Right renal pelvis (tissue), 4 donors: Measurements from ENCODE around the gene DENND2D. TPM values are rescaled to one million over a fixed set of nuclear protein-coding genes. Genes with fewer than 3 reads are reported as not detected.

Source experiments
- DNase-seq, 4 donors: peaks; one replicate each; pipeline ENCODE4 v3.0.0-alpha.2; 2013; ENCODE audit warnings: low read depth in 4 of 4, low spot score in 3 of 4, missing footprints in 1 of 4
- polyA plus RNA-seq, 4 donors: library from polyadenylated mRNA; unstranded; fragments of 120-200 nt; gene quantifications; one replicate each; pipeline ENCODE4 v1.2.1, GENCODE V29; 2013; ENCODE audit not compliant: insufficient read length in 4 of 4

DENND2D gene
- polyA plus RNA-seq, 4 donors = 15.1 to 20.4 (median 18.0) TPM

DNA sequence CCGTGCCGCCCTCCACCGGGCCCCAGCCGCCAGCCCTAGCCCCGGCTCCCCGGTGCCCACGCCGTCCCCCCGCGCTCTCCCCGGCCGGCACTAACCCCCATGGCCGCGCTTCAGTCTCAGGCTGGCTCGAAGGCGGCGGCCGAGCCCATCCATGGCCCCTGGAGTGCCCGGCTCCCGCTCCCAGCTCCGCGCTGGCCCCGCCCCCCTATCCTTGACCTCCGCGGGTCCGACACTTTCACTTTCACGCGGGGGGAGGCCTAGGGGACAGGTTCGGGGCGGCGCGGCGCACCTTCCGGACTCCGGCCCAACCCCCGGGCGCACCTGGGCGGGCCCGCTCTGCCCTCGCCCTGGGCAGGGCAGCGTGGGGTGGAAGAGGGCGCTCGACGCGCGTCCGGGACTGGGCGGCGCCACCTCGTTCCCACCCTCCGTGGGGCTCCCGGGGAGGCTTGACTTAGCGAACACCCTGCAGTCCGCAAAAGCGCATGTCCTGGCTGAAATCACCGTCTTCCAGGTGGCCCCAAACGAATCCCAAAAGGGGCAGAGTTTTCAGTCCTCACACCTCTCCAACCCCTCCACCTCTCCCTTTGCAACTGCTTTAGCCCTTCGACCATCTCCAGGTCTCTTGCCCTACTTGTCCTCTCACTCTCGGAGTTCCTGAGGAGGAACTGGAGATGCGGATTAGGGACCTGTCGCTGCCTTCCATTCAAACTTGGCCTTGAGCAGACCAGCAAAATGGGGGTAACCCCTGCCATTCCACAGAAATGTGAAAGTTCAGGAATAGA is 3.9 kb upstream of the DENND2D start:
- DNase-seq = peak in 1 of 4 donors; percentile 12

DNA sequence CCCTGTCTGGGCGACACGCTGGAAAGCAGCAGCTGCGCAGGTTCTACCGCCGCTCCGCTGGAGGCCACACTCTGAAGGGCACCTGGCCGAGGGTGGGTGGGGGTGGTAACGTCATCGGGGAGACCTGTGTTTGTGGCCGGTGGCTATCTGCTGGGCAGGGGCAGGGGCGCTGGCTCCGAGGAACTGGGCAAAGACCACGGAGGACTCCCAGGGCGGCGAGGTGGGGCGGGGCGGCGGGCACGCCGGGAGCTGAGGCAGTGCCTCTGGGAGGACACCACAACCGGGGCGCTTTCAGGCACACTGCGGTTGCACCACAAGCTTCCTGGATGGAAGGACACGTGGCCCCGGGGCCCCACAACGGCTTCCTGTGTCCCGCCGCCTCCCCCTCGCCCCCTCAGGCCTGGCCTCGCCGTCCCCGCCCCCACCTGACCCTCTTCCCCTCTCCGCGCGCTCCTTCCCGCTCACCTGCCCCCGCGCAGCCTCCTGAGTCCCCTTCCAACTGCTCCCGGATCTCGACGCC is 3.3 kb upstream of the DENND2D start:
- DNase-seq = peak in 1 of 4 donors; percentile 10

- no peak for DNase-seq
These were observed 2.5 kb upstream of the DENND2D start for GRCh38 chr1:111202707-111203623.

DNA sequence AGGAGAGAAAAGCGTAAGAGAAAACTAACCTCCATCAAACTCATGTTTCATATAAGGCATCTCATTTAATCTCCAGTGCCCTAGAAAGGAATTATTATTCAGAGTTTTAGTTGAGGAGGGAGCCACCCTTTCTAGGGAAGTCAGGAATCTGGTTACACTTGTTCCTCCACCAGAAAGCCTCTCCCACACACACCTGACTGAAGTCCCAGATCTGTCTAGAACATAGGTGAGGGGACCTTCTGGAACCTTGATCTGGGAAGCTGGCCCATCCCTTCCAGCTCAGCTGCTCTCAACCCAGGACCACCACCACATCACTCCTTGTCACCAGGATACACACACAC is 1.9 kb upstream of the DENND2D start:
- no peak for DNase-seq

GRCh38 chr1:111201275-111202090 is 1.0 kb upstream of the DENND2D start:
- DNase-seq = no peak

DNA sequence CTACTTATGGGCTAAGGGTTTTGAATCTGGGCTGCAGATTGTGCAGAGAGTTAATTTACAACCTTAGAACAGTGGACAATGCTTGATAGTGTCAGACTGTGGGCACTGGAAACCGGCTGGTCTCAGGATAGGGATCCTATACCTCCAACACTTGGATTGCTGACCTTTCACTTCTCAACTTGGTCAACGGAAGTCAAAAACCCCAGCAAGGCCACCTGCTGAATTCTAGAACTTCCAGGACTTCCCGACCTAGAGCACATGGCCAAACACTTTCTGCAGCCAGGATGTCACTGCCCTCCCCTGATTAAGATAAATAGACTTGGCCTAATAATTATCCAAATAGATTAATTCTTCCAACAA is 336 bp upstream of the DENND2D start:
- no peak for DNase-seq

- DNase-seq = no peak
These were observed 1.1 kb downstream of the DENND2D start for GRCh38 chr1:111199329-111199728.

DNA sequence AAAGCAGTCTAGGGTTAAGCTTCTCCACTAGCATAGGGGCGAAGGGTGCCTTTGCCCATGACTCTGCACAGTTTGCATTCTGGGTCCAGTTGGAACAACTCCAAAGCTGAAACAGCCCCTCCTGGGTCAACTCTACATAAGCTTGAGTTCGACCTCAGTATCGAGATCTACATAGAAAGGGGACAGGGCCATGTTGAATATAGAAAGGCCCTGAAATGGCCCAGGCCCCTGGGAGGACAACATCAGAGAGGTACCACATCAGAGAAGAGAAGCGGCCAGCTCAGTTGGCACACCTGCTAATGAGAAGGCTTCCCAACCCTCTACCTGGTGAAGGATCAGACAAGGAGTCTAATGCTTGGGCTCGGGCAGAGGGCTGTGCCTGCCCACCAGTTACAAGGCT is 1.6 kb downstream of the DENND2D start:
- no peak for DNase-seq

DNA sequence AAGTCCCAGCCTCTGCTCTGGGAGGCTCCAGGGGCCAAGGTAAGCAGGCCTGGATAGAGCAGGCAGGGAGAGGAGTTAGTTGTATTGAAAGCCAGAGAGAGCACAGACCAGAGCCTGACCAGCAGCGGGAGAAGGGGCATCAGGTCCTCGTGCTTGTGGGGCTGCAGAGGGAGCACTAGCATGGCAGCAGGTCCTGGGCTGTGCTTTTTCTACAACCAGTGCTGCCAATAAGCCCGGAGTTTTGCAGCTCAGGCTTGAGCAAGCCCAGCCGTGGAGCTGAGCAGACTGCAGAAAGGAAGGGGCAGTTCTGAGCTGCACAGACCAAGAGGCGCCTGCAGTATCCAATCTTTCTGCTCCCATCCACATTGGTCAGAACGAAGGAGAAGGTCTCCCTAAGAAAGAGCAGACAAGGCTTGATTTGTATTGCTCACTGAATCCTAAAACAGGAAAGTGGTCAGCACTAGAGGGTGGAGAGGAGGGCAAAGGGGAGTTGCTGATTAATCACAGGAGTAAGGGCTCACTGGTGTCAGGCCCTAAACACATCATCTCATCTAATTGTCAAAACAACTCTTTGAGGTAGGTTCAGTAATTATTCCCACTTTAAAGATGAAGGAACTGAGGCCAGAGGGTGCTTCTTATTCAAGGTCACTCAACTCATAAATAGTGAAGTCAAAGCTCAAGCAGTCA is 2.7 kb downstream of the DENND2D start:
- DNase-seq = no peak

GRCh38 chr1:111196213-111196612 is 4.2 kb downstream of the DENND2D start:
- DNase-seq = no peak

GRCh38 chr1:111195002-111195684 is 5.3 kb downstream of the DENND2D start:
- no peak for DNase-seq

DNA sequence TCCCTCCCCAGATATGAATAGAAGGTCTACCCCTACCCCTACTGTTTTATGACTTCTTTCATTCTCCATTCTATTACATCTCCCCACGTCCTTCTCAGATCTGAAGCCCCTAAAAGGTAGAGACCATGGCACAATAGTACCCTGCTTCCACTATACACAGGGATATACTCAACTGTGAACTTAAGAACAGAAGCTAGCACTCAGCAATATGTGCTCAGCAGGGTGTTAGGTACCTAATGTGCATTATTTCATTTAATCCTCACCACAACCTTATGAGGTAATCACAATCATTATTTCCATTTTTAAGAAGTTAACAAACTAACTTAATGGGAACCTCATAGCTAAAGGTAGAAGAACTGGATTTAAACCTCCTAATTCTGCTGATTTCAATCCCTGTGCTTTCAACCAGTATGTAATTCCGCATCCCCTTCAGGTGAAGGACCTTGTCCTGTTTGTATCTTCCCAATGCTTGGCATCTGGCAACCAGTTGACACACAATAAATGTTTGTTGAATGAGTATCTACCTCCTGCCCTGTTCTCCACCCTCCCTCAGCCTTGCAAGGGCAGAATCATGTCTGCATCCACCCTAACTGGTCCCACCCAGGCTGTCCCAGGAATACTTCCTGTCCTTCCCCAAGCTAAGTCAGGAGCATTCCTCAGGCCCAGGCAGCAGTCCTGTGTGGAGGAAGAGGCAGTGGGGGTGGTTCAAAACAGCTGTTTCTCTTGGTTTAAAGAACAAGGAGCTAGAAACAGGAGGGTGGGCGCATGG is 6.5 kb downstream of the DENND2D start:
- no peak for DNase-seq

GRCh38 chr1:111192658-111193519 is 7.6 kb downstream of the DENND2D start:
- DNase-seq = no peak

DNA sequence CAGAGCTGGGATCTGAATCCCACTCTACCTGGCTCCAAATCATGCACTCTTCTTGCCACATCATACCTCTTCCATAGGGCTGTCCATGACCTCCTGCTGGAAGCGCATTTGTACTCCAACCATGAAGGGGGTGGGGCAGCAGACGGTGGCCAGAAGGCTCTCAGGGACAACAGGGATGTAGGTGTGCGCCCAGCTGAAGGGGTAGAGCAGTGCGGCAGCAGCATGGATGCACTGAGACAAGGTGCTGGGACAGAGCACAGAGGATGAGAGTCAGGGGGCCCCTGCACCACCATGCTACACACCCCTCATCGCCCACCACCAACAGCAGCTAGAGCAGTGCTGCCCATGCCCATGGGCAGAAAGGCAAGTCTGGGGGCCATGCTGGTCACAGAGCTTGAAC is 8.4 kb downstream of the DENND2D start:
- DNase-seq = no peak

GRCh38 chr1:111191496-111191895 is 8.9 kb downstream of the DENND2D start:
- no peak for DNase-seq

DNA sequence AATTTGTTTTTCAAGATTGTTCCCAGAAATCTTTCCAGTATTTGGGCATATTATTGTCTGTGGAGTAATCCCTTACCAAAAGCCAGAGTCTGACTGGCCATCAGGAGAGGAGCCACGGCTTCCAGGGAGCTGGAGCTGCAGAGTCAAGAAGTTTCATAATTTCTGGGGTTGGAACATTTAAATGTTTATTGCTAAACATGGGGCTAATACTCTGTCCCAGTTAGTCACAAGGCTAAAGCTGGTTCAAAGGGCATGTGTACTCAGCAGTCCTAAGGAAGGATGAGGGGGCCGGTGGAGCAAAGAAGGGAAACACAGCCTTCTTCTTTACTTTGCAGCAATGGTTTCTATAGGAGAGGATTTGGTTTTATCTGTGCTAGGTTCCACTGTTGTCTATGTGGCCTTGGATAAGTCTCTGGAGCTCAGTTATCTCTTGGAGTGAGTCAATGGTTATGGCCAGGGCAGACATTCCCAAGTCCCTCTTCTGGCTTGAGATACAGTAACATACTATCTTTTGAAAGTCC is 9.5 kb downstream of the DENND2D start:
- DNase-seq = no peak

GRCh38 chr1:111184663-111185062 is 15.8 kb downstream of the DENND2D start:
- DNase-seq = no peak
